Activated CD4-positive, alpha-beta T cell treated with anti-CD3 and anti-CD28 coated beads for 24 hours (primary cell): ENCODE data around the gene FSCN2.

Experiments
- DNase-seq, 2 donors: peaks; one replicate each; pipeline ENCODE4 v3.0.0-alpha.2; 2020; ENCODE audit warnings: low read depth in 2 of 2

FSCN2 gene

GRCh38 chr17:81541123-81541522, 12.9 kb downstream of the FSCN2 start:
- DNase-seq: no peak

DNA sequence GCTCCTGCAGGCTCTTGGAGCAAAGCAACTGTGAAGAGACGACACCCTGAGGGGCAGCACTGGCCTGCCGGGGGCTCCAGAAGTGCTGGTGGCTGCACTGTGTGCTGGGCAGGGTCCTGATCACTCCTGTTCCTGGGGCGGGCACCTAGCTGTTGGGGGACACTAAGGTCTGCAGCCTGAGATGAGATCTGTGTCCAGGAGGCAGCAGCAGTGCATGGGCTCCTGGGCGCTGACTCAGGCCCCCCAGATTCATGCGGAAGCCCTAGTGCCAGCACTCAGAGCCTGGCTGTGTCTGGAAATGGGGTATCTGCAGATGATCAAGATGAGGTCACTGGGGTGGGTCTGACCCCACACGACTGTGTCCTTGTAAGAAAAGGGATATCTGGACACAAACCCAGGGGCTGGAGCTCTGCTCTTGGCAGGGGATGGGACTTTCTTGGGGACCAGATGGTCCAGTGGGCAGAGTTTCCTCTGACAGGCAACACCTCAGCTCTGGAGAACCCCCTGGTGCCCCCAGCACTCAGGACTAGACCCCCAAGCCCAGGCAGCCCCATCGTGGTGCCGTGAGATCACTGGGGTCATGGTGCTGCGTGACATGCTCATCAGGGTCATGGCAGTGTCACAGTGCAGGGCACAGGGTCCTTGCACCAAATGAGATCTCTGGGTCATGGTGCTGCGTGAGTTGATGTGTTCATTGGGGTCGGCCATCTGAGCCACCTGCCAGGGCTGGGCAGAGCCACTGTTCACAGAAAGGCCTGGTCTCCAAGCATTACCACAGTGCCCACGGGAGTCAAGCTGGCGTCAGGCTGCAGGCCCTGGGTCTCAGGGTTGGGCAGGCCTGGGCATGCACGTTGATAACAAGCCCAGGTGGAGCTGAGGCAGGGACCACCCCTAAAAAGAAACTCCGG, 14.5 kb downstream of the FSCN2 start:
- no peak for DNase-seq

- DNase-seq: no peak
Observed at GRCh38 chr17:81543339-81543675, 15.1 kb downstream of the FSCN2 start.

- DNase-seq: no peak
Observed at GRCh38 chr17:81543756-81544155, 15.6 kb downstream of the FSCN2 start.

GRCh38 chr17:81544281-81544974, 16.3 kb downstream of the FSCN2 start:
- no peak for DNase-seq

GRCh38 chr17:81545160-81545949, 17.2 kb downstream of the FSCN2 start:
- no peak for DNase-seq

DNA sequence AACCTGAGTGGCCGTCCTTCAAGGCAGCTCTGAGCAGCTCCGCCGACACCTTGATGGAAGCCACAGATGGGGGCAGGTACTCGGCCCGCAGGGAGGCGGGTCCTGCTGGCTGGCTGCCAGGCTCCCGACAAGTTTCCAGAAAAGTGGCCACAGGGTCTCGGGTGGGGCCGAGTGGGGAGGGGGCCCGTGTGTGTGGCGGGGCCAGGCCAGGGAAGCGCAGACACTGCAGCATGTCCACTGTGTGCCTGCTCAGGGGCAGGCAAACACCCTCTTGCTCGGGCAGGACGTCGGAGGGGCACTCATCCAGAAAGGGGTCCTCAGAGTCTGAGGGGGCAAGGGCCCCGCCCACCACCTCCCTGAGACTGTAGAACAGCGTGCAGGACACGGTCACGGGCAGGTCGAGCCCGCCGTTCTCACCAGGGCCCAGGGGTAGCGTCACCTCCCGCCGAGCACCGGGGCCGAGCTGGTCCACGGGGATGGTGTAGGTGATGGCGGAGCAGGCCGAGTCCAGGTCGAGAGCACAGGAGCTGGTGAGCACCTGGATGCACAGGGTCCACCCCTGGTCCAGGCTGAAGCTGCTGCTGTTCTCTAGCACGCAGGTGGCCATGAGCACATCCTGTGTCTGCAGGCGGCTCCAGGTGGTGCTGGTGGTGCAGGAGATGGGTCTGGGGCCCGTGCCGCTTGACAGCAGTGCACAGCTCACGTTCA, 18.9 kb downstream of the FSCN2 start:
- no peak for DNase-seq

- DNase-seq: no peak
Observed at GRCh38 chr17:81547614-81547982, 19.4 kb downstream of the FSCN2 start.

DNA sequence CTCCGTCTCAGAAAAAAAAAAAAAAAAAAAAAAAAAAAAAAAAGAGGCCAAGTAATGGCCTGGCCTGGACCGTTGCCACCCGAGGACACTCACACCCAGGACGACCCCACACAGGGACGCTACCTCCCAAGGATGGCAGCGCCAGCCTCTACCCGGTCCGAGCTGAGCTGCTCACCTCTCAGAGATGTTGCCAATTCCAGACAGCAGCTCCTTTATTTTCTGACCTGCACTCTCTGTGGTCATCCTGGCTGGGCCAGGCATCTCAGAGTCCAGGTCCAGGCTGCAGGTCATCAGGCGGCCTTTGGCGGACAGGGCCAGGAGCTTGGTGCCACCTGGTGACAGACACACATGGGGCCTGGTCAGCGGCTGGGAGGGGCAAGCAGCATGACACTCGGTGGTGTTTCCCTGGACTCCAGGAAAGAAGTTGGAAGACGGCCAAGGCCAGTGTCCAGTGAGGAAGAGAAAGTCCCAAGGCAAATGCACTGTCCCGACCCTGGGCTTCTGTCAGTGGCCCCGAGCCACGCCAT, 20.9 kb downstream of the FSCN2 start:
- DNase-seq: no peak

GRCh38 chr17:81549826-81550225, 21.6 kb downstream of the FSCN2 start:
- no peak for DNase-seq

- DNase-seq: no peak
Observed at GRCh38 chr17:81550285-81550684, 22.1 kb downstream of the FSCN2 start.

- DNase-seq: no peak
Observed at GRCh38 chr17:81550830-81551457, 22.8 kb downstream of the FSCN2 start.

GRCh38 chr17:81551458-81552243, 23.5 kb downstream of the FSCN2 start:
- DNase-seq: no peak

DNA sequence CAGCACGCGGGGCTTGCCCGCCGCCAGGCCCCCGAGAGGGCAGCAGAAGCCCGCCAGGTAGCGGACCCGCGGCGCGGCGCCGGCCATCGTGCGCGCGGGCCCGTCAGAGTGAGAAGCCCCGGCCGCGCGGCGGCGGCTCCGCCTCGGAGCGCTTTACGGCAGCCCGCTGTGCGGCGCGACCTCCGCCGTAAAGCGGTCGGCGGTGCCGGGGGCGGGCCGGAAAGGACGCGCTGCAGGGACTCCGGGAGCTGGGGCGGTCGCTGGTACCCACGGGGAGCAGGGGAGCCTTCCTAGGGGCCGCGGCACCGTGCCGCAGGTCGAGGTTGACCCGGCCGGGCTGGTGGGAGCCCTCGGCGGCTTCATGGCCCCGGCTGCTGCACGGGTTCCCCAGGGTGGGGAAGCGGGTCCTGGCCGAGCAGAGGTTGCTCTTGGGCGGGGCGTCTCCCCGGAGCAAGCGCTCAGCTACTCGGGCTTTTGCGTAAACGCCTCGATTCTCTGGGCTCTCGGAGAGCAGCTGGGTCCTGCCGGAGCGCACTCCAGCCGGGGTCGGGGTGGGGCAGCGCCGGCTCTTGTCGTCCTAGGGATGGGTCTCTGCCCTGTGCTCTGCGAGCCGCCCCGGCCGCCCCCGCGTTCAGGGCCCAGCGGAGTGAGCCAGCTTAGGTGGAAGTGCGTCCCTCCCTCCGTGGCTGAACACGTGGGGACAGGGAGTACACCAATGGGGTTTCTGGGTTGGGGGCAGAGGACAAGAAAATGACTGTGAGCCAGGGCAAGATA, 24.3 kb downstream of the FSCN2 start, which contains the start of gene FAAP100:
Gene FAAP100 (minus strand): TSS at position 110 of the 774 bp plus-strand sequence. CDS start 23 bp downstream, at position 87.
- DNase-seq: peak; percentile 69 to 71

- DNase-seq: peak; percentile 67 to 74
Observed at GRCh38 chr17:81553018-81553615, 24.9 kb downstream of the FSCN2 start.

- DNase-seq: no peak
Observed at GRCh38 chr17:81553616-81554181, 25.5 kb downstream of the FSCN2 start.

DNA sequence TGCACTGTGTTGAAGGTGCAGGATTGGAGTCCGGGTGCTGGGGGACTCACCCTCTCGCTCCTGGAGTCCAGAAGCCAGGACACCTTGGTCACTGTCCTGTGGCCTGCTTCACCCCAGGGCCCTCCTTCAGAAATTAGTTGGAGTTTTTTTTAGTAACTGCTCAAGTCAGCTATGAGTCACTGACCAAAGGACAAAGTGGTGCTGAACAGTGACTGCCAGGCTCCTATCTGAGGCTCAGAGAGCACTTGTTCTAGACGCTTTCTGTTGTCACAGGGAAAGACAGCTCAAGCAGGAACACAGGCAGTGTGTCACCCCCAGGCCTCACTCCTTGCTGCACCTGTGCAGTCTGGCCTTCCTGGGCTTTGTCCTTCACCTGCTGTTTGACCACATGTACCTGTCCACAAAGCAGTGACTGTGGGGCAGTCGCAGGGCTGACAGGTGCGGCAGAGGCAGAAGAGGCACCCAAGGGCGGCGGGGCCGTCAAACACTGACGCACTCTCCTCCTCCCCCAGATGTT, 28.1 kb downstream of the FSCN2 start:
- no peak for DNase-seq

DNA sequence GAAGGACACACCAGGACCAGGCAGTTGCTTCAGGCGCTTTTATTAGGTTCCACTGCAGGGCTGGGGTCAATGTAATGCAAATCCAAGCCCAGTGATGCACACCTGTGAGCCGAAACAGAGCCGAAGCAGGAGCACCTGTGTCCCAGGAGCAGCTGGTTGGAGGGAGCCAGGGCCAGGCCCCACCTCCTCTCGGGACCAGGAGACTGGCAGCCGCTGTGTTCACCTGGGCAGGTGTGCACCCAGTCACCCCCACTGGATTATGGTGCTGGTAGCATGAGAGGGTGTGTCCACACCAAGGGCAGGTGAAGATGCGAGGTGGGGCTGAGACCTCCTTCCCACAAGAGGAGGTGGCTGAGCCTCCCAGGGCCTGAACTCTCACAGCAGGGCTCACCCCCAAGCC, 28.7 kb downstream of the FSCN2 start:
- DNase-seq: no peak
